Measurements from ENCODE around the gene RAD18.

Gene RAD18

GRCh38 chr3:8909160-8909559, 54.1 kb downstream of the RAD18 start:
- no peak for TF ChIP-seq CTCF (IDR thresholded peaks at IDR 0.05; ENCODE audit: insufficient read depth, missing control alignments)
- DNase-seq (ENCODE audit: insufficient read length, low spot score) (no peak), FAIRE-seq (no peak)

GRCh38 chr3:8903191-8903590, 60.1 kb downstream of the RAD18 start:
- FAIRE-seq (no peak), DNase-seq (ENCODE audit: insufficient read length, low spot score) (no peak)
- no peak for TF ChIP-seq CTCF (IDR thresholded peaks at IDR 0.05; ENCODE audit: insufficient read depth, missing control alignments)

GRCh38 chr3:8900869-8901268, 62.4 kb downstream of the RAD18 start:
- no peak for TF ChIP-seq CTCF (IDR thresholded peaks at IDR 0.05; ENCODE audit: insufficient read depth, missing control alignments)
- DNase-seq (ENCODE audit: insufficient read length, low spot score): no peak
- FAIRE-seq: no peak

GRCh38 chr3:8899876-8900460, 63.3 kb downstream of the RAD18 start:
- TF ChIP-seq CTCF (IDR thresholded peaks at IDR 0.05; ENCODE audit: insufficient read depth, missing control alignments): no peak

GRCh38 chr3:8895829-8896228, 67.4 kb downstream of the RAD18 start:
- no peak for FAIRE-seq
- no peak for TF ChIP-seq CTCF (IDR thresholded peaks at IDR 0.05; ENCODE audit: insufficient read depth, missing control alignments)
- no peak for DNase-seq (ENCODE audit: insufficient read length, low spot score)

More at GRCh38 chr3:8899876-8900460, 63.3 kb downstream of the RAD18 start:
- DNase-seq (ENCODE audit: insufficient read length, low spot score) (no peak), FAIRE-seq (no peak)

- DNase-seq (ENCODE audit: insufficient read length, low spot score) (no peak), FAIRE-seq (no peak)
- TF ChIP-seq CTCF (IDR thresholded peaks at IDR 0.05; ENCODE audit: insufficient read depth, missing control alignments): no peak
Observed at GRCh38 chr3:8893001-8893400, 70.3 kb downstream of the RAD18 start.

- FAIRE-seq (no peak), DNase-seq (ENCODE audit: insufficient read length, low spot score) (no peak)
- TF ChIP-seq CTCF (IDR thresholded peaks at IDR 0.05; ENCODE audit: insufficient read depth, missing control alignments): no peak
Observed at GRCh38 chr3:8891774-8892173, 71.5 kb downstream of the RAD18 start.
